ENCODE data around the gene DEGS2. TPM values are rescaled to one million over a fixed set of nuclear protein-coding genes. Genes with fewer than 3 reads are reported as not detected.

The DEGS2 gene
- total RNA-seq, 3 donors from 2014 or later = 1.1 to 12.0 (median 10.2) TPM

DNA sequence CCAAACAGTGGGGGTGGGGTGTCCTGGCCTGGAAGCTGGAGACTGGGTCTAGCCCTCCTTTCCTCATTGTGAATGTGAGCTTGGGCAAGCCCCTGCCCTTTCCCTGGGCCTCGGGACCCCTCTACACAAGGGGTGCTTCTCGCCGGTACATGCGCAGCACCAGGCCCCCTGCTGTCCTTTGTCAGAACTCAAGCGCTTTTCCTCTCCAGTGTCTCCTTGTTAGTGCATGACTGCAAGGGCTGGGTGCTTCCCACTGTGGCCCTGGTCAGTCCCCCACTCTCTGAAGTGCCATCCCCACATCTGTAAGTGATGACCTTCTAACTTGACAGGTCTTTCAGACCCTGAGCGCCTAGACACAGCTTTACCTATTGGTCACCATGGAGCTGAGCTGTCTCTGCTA, 44.2 kb downstream of the DEGS2 start:
- no peak for DNase-seq (ENCODE audit: low spot score in 2 of 2)
- H3K27me3 ChIP-seq = no peaks in the 10 kb centered on the region
- H3K36me3 ChIP-seq = no peaks in the 10 kb centered on the region
- no peak for TF ChIP-seq POLR2AphosphoS5 (IDR thresholded peaks at IDR 0.05)
- no peak for TF ChIP-seq CTCF (IDR thresholded peaks at IDR 0.05)
- TF ChIP-seq POLR2A (IDR thresholded peaks at IDR 0.05) = no peak
- intact Hi-C loops (cut with DNase I; ENCODE audit: low total_unique reads) = no loop called here
- no peaks in the 10 kb centered on the region for H3K4me1 ChIP-seq
- H3K9me3 ChIP-seq = no peaks in the 10 kb centered on the region
- H3K4me3 ChIP-seq = no peak overlapping the region
- no peak overlapping the region for H3K27ac ChIP-seq

DNA sequence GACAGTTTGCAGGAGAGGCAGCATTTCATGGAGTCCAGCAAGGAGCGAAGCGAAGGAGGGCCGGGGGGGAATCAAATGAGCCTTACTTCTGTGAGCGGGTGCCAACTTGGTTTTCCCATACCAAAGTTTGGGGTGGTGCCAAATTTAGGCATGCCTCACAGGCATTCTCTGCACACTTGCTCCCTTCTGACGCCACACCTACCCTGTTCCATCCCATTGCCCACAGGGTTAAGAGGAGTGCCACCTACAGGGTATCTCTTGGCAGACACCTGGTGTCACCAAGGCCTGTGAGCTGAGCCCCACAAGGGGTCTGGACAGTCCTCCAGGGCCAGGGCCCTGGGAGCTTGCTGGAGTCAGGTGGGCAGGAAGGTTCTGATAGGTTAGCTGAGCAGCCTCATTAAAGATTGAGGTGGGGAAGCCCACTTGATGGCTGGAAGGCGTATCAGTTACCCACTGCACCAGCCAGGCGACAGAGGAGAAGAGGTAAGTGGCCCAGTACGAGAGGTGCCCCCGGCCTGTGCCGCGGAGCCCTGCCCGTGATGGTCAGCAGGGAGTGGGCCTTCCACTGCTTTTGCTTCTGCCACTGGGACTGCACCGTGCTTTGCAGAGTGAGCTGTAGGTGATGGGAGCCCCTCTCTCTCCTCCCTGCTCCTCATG, 45.2 kb downstream of the DEGS2 start:
- no peak overlapping the region for H3K27ac ChIP-seq
- no peaks in the 10 kb centered on the region for H3K36me3 ChIP-seq
- intact Hi-C loops (cut with DNase I; ENCODE audit: low total_unique reads) = no loop called here
- H3K27me3 ChIP-seq = no peaks in the 10 kb centered on the region
- TF ChIP-seq POLR2AphosphoS5 (IDR thresholded peaks at IDR 0.05) = no peak
- no peak for DNase-seq (ENCODE audit: low spot score in 2 of 2)
- no peaks in the 10 kb centered on the region for H3K9me3 ChIP-seq
- no peaks in the 10 kb centered on the region for H3K4me1 ChIP-seq
- H3K4me3 ChIP-seq = no peak overlapping the region

DNA sequence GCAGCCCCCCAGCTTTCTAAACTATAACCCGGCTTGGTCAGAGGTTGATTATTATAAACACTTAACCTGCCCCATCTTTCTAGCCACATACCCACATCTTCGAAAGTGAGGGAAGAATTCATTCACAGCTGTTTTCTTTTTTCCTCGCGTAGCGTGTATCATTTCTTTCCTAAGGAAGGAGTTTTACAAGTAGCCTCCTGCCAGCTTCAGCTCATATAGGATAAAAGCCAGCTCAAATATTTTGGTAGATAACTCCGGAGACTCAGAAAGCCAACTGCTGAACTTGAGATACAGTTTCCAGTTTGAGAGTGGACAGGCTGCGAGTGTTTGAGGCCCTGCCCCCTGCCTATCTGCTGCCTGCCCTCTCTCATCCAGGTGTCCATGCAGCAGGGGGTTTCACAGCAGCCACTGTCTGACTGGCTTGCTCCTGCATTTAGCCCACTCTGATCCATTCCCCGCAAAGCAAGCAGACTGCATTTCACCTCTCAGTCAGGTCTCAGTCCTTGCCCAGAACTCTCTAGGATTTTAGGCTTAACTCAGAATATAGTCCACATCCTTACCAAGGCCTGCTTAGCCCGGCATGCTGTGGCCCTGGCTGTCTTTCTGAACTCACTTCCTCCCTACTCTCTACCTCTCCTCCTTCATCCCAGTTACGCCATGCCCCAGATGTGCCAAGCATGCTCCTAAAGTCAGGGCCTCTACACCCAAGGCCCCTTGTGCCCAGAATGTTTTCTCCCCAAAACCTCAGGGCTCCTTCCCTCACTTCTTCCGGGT, 47.3 kb downstream of the DEGS2 start:
- no peaks in the 10 kb centered on the region for H3K36me3 ChIP-seq
- peak overlapping the region; percentile 55 to 77 for H3K27ac ChIP-seq
- DNase-seq (ENCODE audit: low spot score in 2 of 2) = no peak
- peaks cover 0 to 8% of the 10 kb centered on the region in 2 donors for H3K4me1 ChIP-seq
- intact Hi-C loops (cut with DNase I; ENCODE audit: low total_unique reads) = no loop called here
- no peak for TF ChIP-seq POLR2A (IDR thresholded peaks at IDR 0.05)
- TF ChIP-seq CTCF (IDR thresholded peaks at IDR 0.05) = no peak
- TF ChIP-seq POLR2AphosphoS5 (IDR thresholded peaks at IDR 0.05) = no peak
- no peaks in the 10 kb centered on the region for H3K27me3 ChIP-seq
- H3K4me3 ChIP-seq = no peak overlapping the region
- no peaks in the 10 kb centered on the region for H3K9me3 ChIP-seq

- peaks cover 0 to 8% of the 10 kb centered on the region in 2 donors for H3K4me1 ChIP-seq
- H3K27me3 ChIP-seq = no peaks in the 10 kb centered on the region
- intact Hi-C loops (cut with DNase I; ENCODE audit: low total_unique reads) = no loop called here
- no peak overlapping the region for H3K4me3 ChIP-seq
- DNase-seq (ENCODE audit: low spot score in 2 of 2) = no peak
- TF ChIP-seq POLR2A (IDR thresholded peaks at IDR 0.05) = no peak
- TF ChIP-seq CTCF (IDR thresholded peaks at IDR 0.05) = no peak
- TF ChIP-seq POLR2AphosphoS5 (IDR thresholded peaks at IDR 0.05) = no peak
- H3K36me3 ChIP-seq = no peaks in the 10 kb centered on the region
- no peaks in the 10 kb centered on the region for H3K9me3 ChIP-seq
- no peak overlapping the region for H3K27ac ChIP-seq
Observed at GRCh38 chr14:100110816-100111215, 48.6 kb downstream of the DEGS2 start.

GRCh38 chr14:100109594-100109955, 49.9 kb downstream of the DEGS2 start:
- Histone ChIP-seq H3K27me3 (no peaks in the 10 kb centered on the region), H3K27ac (no peak overlapping the region), H3K4me3 (no peak overlapping the region), H3K36me3 (no peaks in the 10 kb centered on the region), H3K9me3 (no peaks in the 10 kb centered on the region), H3K4me1 (peaks cover 0 to 14% of the 10 kb centered on the region in 2 donors)
- intact Hi-C loops (cut with DNase I; ENCODE audit: low total_unique reads) = loop anchor here (5.0 kb wide), 1 partner anchor 127 kb away; no protein-coding TSS in a partner anchor
- TF ChIP-seq POLR2A (IDR thresholded peaks at IDR 0.05) = no peak
- peak in 1 of 2 donors; percentile 35 for DNase-seq (ENCODE audit: low spot score in 2 of 2)
